Measurements from ENCODE around the gene CAPN13. TPM values are rescaled to one million over a fixed set of nuclear protein-coding genes. Genes with fewer than 3 reads are reported as not detected.

The CAPN13 gene
- total and polyA plus RNA-seq, 2 of the 4 experiments (the other 2 are of a cell fraction), result not detected

- intact Hi-C loops (cut with micrococcal nuclease) (loop anchor here (5.0 kb wide), 1 partner anchor 135 kb away; no protein-coding TSS in a partner anchor), in situ Hi-C loops (cut with MboI; ENCODE audit: low sequenced_read_pairs) (no loop called here)
Measured at GRCh38 chr2:30737326-30737610, 70.0 kb downstream of the CAPN13 start.

More at GRCh38 chr2:30737326-30737610, 70.0 kb downstream of the CAPN13 start:
- Histone ChIP-seq H2AK9ac (replicated peaks; ENCODE audit: low read depth, low read length, poor library complexity) (no peak overlapping the region), H3K4me2 (ENCODE audit: low read depth, low read length) (no peak overlapping the region), H3K4me1 (ENCODE audit: control insufficient read depth, insufficient read depth, low read length) (no peaks in the 10 kb centered on the region), H3K14ac (replicated peaks; ENCODE audit: low read depth, low read length) (no peak overlapping the region), H3K27me3 (ENCODE audit: control insufficient read depth, insufficient read depth, low read length) (peaks cover 31% of the 10 kb centered on the region), H3K4me3 (ENCODE audit: insufficient read depth, low read depth, low read length) (no peak overlapping the region), H2AK5ac (ENCODE audit: low read depth, low read length) (no peak overlapping the region), H2BK5ac (ENCODE audit: low read depth, low read length, poor library complexity, severe bottlenecking) (no peak overlapping the region), H3K9ac (ENCODE audit: low read depth, low read length) (no peak overlapping the region), H2BK15ac (ENCODE audit: low read depth, low read length) (no peak overlapping the region), H3K23ac (ENCODE audit: low read depth, low read length) (no peak overlapping the region), H2AFZ (replicated peaks; ENCODE audit: low read length, poor library complexity) (no peak overlapping the region), H4K8ac (ENCODE audit: low read depth in 2 of 2, low read length in 2 of 2) (no peak overlapping the region), H3K9me3 (ENCODE audit: control insufficient read depth, insufficient read depth, low read length) (no peaks in the 10 kb centered on the region), H3K18ac (ENCODE audit: low read depth, low read length) (no peak overlapping the region), H4K91ac (ENCODE audit: insufficient read depth, low read depth, low read length) (no peak overlapping the region), H3K79me1 (ENCODE audit: low read depth in 1 of 2, low read length in 2 of 2) (no peaks in the 10 kb centered on the region), H2BK120ac (ENCODE audit: low read depth, low read length) (no peak overlapping the region), H3K4ac (ENCODE audit: low read depth, low read length) (no peak overlapping the region), H3K56ac (ENCODE audit: extremely low read depth, insufficient read depth, low read length) (no peak overlapping the region), H4K20me1 (ENCODE audit: insufficient read depth, low read length) (no peaks in the 10 kb centered on the region), H4K5ac (ENCODE audit: low read depth, low read length) (no peak overlapping the region), H3K36me3 (ENCODE audit: control insufficient read depth, insufficient read depth, low read length) (no peaks in the 10 kb centered on the region), H3K27ac (ENCODE audit: insufficient read depth, low read length) (no peak overlapping the region), H2BK20ac (ENCODE audit: low read depth, low read length) (no peak overlapping the region), H3K9me1 (ENCODE audit: insufficient read depth, low read length) (no peaks in the 10 kb centered on the region)
- ATAC-seq (ENCODE audit: low read depth), result no peak
- DNase-seq, result no peak
- CTCF ChIA-PET, result no interaction called here
- no TSS peak for BruUV-seq (replicated peaks)
- 62% methylated on average over 7 of the region's 8 CpGs; no CpG with 5 or more reads in 1 of the 2 experiments for WGBS, 2 experiments (ENCODE audit: extremely low coverage in 2 of 2, insufficient read length in 1 of 2)
- POLR2A ChIA-PET (ENCODE audit: unreplicated experiment), result no interaction called here
- dilution Hi-C loops (cut with HindIII; ENCODE audit: low sequenced_read_pairs, unreplicated experiment), result no loop called here
- TF ChIP-seq BHLHE40 (IDR thresholded peaks at IDR 0.05; ENCODE audit: low read depth, low read length) (no peak), SMC3 (IDR thresholded peaks at IDR 0.05; ENCODE audit: low read depth, low read length) (no peak), FOS (IDR thresholded peaks at IDR 0.05; ENCODE audit: low read depth, low read length) (no peak)
